Memory B cell (primary cell): ENCODE measurements around the gene FGF21.
A peak's percentile ranks its signal among the peaks of the same experiment; 100 is the strongest.

Source experiments
- ATAC-seq: fragments of 150-1000 bp; cut with Tn5 transposase; 2 replicates; pipeline ENCODE4 v1.10.0; 2021; ENCODE audit warnings: low read depth, mild to moderate bottlenecking, moderate library complexity
- DNase-seq, 2 donors: peaks; one replicate each; pipeline ENCODE4 v3.0.0; 2022; ENCODE audit warnings: low spot score in 2 of 2
- H3K27ac Mint-ChIP-seq: one replicate; pipeline ENCODE4 v1.8.0; 2022; ENCODE audit warnings: mild to moderate bottlenecking, moderate library complexity, mixed read lengths
- H3K27me3 Mint-ChIP-seq: one replicate; pipeline ENCODE4 v1.8.0; 2022; ENCODE audit warnings: mixed read lengths
- H3K36me3 Mint-ChIP-seq: one replicate; pipeline ENCODE4 v1.8.0; 2022; ENCODE audit warnings: mild to moderate bottlenecking, mixed read lengths
- H3K4me1 Mint-ChIP-seq: one replicate; pipeline ENCODE4 v1.8.0; 2022; ENCODE audit warnings: mixed read lengths
- H3K4me3 Mint-ChIP-seq: one replicate; pipeline ENCODE4 v1.8.0; 2022; ENCODE audit warnings: mild to moderate bottlenecking, moderate library complexity, mixed read lengths
- H3K9me3 Mint-ChIP-seq: one replicate; pipeline ENCODE4 v1.8.0; 2022; ENCODE audit warnings: mixed read lengths

FGF21 gene

GRCh38 chr19:48802623-48803022 is 47.3 kb downstream of the FGF21 start:
- no peak overlapping the region for H3K4me3 Mint-ChIP-seq
- no peak overlapping the region for H3K27ac Mint-ChIP-seq
- no peaks in the 10 kb centered on the region for H3K9me3 Mint-ChIP-seq
- peaks cover 4% of the 10 kb centered on the region for H3K36me3 Mint-ChIP-seq
- DNase-seq, result no peak
- H3K27me3 Mint-ChIP-seq, result no peaks in the 10 kb centered on the region
- ATAC-seq, result no peak
- peaks cover 4% of the 10 kb centered on the region for H3K4me1 Mint-ChIP-seq

DNA sequence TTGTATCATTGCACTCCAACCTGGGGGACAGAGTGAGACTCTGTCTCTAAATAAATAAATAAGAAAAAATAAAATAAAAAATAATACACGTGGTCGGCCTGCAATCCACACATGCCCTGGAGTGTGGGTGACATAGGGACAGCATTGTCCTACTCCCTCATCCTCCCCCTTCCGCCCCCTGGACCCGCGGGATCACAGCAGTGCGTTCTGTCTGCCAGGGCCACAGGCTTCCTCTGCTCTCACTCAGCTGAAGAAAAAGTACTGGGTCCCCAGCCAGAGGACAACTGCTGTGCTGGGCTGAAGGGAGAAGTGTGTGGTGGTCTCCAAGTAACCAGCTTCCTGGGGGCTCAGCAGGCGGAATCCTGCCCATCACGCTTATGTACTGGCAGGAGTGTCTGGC is 49.2 kb downstream of the FGF21 start:
- peaks cover 11% of the 10 kb centered on the region for H3K4me1 Mint-ChIP-seq
- no peak for ATAC-seq
- H3K9me3 Mint-ChIP-seq, result no peaks in the 10 kb centered on the region
- DNase-seq, result no peak
- H3K27ac Mint-ChIP-seq, result no peak overlapping the region
- no peak overlapping the region for H3K4me3 Mint-ChIP-seq
- H3K36me3 Mint-ChIP-seq, result peaks cover 4% of the 10 kb centered on the region
- no peaks in the 10 kb centered on the region for H3K27me3 Mint-ChIP-seq

DNA sequence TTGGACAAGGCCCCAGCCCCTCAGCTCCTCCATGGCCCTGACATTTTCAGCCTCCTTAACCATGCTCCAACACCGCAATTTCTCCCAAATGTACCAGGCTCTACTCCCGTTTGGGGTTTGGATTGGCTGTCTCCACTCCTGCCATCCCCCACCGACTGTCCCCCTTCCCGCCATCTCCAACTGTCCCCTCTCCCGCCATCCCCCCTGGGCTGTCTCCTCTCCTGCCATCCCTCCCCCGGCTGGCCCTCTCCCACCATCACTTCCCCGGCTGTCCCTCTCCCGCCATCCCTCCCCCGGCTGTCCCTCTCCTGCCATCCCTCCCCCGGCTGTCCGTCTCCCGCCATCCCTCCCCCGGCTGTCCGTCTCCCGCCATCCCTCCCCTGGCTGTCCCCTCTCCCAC is 50.1 kb downstream of the FGF21 start:
- Mint-ChIP-seq H3K27ac (no peak overlapping the region), H3K27me3 (no peaks in the 10 kb centered on the region), H3K9me3 (no peaks in the 10 kb centered on the region), H3K4me1 (peaks cover 20% of the 10 kb centered on the region), H3K4me3 (no peak overlapping the region), H3K36me3 (peaks cover 2% of the 10 kb centered on the region)
- ATAC-seq (no peak), DNase-seq (no peak)

GRCh38 chr19:48806518-48806817 is 51.1 kb downstream of the FGF21 start:
- peak in 1 of 2 donors; percentile 44 for DNase-seq
- H3K4me3 Mint-ChIP-seq, result no peak overlapping the region
- peaks cover 23% of the 10 kb centered on the region for H3K4me1 Mint-ChIP-seq
- no peak overlapping the region for H3K27ac Mint-ChIP-seq
- no peaks in the 10 kb centered on the region for H3K9me3 Mint-ChIP-seq
- no peak for ATAC-seq
- no peaks in the 10 kb centered on the region for H3K27me3 Mint-ChIP-seq
- peaks cover 2% of the 10 kb centered on the region for H3K36me3 Mint-ChIP-seq

DNA sequence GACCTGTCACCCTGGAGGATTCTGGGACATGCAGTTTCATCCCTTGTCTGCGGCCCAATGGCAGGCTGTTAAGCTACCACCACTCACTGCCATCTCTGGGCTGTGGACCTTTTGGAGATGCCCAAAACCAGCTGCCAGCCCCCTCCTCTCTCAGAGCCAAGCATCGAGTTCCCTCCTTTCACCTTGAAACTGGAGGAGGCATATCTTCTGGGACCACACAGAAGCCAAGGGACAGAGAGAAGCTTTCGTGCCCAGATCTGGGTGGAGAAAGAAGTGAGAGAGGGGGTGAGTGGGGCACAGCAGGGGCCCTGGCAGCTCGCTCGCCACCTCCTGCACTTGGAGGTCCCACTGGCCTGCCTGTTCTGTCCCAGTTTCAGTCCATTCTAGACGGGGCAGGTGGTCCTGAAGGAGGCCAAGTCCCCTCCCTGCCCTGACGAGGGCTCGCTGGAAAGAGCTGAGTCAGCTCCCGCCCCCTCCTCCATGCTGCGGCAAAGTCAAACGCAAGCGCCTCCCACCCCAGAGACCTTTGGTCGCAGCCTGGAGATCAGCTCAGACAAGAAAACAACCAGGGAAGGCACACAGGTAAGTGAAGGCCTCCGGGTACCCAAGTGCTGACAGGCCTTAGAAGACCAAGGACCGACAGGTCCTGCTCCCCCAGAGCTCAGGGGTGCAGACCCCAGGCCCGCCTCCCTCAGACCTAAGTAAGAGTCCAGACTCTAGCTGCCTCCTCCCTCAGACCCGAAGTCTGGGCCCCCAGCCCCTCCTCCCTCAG is 51.7 kb downstream of the FGF21 start:
- ATAC-seq, result peak; percentile 46
- Mint-ChIP-seq H3K36me3 (peaks cover 2% of the 10 kb centered on the region), H3K27me3 (no peaks in the 10 kb centered on the region), H3K9me3 (no peaks in the 10 kb centered on the region), H3K4me1 (peaks cover 23% of the 10 kb centered on the region), H3K4me3 (no peak overlapping the region), H3K27ac (no peak overlapping the region)
- DNase-seq, result no peak

DNA sequence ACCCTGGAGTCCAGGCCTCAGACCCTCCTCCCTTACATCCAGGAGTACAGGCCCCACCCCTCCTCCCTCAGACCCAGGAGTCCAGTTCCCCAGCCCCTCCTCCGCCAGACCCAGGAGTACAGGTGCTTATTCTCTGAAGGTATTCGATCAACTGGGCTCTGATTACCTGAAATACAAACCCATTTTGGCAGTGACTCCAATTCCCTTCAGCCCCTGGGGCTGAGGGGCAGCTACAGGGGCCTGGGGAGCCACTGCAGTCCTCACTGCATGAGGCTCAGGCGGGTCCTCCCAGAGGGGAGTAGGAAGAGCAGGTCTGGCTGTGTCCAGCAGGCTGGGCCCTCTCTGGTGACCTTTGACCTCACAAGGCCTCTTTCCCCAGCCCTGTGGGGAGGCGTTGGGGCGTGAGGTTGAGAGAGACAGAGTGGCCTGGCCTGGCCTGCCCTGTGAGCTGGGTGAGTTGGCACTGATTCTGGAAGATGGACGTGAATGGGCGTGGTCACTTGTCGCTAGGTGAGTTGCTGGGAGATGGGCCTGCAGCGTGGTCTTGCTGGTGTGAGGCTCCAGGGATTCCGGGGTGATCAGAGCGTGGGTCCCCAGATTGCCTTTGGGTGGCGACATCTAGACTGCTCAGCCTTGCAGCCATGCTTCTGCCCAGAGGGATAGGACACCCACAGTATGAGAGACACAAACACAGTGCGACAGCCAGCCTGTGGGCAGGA is 52.4 kb downstream of the FGF21 start:
- no peak for DNase-seq
- Mint-ChIP-seq H3K9me3 (no peaks in the 10 kb centered on the region), H3K4me1 (peaks cover 28% of the 10 kb centered on the region), H3K27me3 (no peaks in the 10 kb centered on the region), H3K27ac (no peak overlapping the region), H3K36me3 (peaks cover 2% of the 10 kb centered on the region), H3K4me3 (no peak overlapping the region)
- no peak for ATAC-seq
